CD4-positive, alpha-beta T cell treated with Interleukin-4 for 4 hours (primary cell): ENCODE data around the gene KIAA1958.

Experiments used
- DNase-seq: peaks from one replicate; pipeline ENCODE4 v3.0.0-alpha.2; 2020

The KIAA1958 gene, protein sequence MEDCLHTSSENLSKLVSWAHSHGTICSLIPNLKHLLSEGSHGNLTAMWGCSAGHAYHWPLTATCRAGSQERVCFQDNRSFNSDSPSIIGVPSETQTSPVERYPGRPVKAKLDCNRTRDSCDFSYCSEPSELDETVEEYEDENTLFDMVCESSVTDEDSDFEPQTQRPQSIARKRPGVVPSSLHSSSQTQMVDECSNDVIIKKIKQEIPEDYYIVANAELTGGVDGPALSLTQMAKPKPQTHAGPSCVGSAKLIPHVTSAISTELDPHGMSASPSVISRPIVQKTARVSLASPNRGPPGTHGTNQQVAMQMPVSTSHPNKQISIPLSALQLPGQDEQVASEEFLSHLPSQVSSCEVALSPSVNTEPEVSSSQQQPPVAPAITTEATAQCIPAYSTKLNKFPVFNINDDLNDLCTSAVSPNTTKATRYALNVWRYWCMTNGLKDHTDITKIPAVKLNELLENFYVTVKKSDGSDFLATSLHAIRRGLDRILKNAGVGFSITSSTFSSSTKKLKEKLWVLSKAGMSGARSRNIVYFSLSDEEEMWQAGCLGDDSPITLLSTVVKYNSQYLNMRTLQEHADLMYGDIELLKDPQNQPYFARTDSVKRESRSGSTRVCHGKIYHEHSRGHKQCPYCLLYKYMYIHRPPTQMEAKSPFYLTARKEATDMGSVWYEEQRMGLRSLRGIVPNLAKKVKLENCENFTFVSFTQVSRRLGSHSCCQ

DNA sequence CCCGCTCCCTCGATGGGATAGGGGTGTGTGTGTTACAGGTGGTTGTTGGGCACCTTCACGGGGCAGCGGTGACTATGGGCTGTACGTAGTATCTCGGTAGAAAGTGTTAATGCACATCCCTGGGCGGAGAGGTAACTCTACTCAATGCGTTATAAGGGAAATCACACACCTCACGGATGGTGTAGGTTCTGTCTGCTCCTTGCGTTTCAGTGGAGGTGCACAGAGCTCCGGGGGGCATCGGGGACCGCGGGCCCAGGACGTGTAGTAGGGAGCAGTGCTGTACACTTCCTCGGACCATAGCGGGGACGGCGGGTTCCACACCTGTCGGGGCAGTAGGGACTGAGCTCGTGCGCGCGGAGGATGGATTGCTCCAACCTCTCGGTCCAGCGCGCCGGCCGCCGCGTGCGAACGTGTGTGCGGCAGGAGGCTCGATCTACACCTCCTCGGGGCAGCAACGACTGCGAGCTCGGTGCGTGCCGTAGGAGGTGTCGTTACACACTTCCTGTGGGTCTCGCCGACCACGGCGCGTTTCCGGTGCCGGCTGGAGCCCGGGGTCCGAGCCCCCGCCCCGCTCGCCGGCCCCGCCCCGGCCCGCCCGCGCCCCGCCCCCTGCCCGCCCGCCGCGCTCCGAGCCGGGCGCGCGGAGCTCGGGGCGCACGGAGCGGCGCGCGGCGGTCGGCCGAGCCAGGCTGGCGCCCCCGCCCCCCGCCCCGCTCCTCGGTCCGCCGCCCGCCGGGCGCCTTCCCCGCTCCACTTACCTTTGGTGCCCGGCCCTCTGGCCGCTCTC is at the start of gene KIAA1958:
KIAA1958 (plus strand) TSS at position 607 of the 787 bp plus-strand sequence. CDS start 87,254 bp downstream, outside the sequence.
- DNase-seq: peak; percentile 80

DNA sequence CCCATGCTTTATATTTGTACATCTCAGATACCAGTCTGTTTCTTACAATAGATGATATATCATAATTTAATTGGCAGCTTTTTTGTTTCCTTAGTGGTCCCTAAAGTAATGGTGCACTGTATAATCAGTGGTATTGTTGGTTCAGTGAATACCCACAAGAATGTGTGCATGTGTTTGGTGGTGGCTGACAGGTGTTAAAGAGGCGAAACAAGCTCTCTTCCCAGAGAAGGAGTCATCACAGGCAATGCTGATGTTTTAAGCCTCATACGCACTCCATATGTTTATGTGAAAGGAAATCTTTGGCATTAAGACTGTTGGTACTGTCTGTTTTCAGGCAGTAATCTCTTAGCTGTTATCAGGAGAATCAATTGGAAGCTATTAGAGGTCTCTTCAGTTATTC is 49.2 kb upstream of the KIAA1958 start:
- no peak for DNase-seq

DNA sequence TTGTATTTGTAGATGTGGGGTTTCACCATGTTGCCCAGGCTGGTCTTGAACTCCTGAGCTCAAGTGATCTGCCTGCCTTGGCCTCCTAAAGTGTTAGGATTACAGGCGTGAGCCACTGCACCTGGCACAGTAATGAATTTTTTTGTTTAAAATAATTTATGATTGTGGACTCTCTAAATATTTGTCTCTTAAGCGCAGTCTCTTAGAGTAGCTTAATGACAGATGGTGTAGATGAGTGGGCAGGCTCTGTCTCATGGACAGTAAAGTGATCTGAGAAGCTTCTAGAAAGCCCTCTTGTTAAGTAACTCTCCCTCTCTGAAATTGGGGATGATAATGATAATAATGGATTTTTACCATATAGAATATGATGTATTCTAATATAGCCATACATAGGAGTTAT is 47.5 kb upstream of the KIAA1958 start:
- no peak for DNase-seq

DNA sequence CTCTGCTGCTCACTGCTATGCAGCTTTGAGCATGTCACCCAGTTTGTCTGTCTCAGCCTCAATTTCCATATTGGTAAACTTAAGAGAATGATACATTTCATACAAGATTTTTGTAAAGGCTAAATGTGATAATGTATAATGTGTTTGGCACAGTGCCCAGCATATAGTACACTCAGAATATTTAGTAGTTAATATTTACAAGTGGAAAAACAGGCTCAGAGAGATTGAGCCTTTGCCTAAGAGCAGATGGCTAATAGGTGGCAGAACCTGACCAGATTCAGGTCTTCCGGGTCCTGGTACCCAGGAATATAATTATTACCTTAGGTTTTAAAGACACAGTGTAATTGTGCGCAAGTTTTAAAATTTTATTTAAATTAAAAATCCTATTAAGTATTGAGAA is 46.8 kb upstream of the KIAA1958 start:
- DNase-seq: no peak

DNA sequence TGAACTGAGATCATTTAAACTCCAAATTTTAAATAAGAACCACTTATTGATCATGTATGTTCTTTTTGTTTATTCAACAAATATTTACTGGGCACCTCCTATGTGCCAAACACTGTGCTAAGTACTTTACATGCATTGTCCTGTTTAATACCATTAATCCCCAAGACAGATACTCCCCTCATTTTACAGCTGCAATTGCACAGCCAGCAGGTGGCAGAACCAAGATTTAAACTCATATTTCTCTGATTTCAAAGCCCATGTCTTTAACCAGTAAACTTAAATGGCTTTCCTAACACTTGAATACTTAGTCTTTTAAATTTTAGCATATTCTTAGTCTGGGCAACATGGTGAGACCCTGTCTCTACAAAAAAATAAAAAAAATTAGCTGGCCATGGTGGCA is 43.4 kb upstream of the KIAA1958 start:
- DNase-seq: peak; percentile 41

DNA sequence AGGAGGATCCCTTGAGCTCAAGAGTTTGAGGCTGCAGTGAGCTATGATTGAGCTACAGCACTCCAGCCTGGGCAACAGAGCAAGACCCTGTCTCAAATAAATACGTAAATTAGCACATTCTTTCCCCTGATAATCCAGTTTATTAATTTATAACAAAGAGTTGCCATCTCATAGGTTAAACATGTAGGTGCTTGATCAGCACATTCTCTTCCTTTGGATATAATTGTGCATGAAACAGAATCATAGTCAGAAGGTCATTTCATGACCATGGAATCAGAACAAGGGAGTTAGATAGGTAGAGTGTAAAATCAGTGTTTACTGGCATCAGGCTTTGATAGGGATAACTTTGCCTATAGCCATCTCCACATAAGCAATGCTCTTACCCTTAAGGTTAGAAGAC is 43.0 kb upstream of the KIAA1958 start:
- no peak for DNase-seq

DNA sequence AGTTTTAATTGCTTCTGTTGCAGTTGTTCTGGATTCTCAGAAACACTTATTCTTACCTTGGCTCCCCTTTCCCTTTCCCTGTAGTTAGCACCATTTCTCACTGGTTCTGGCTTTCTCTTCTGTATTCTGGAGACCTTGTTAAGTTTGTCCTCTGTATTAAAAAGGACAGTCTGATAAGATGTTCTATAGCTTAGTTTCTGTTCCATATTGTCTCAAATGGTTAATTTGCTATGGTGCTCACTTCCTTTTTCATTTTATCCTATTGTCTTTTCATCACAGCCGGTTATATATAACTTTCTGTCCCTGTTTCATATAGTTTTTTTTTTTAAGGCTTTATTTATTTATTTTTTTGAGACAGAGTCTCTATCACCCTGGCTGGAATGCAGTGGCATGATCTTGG is 41.4 kb upstream of the KIAA1958 start:
- no peak for DNase-seq

DNA sequence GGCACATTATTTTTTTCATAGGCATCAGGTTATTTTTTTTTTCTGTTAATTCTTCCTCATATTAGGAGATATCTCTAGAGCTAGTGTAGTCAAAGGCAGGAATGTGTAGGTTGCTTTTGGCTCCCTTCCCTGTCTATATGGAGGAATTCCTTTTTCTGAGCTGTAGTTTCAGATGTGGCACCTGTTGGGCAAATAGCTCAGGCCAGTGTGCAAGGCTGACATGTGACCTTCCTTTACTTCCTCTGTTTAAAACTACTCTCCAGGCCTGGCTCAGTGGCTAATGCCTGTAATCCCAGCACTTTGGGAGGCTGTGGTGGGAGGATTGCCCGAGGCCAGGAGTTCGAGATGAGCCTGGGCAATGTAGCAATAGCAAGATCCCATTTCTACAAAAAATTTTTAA is 40.5 kb upstream of the KIAA1958 start:
- no peak for DNase-seq

DNA sequence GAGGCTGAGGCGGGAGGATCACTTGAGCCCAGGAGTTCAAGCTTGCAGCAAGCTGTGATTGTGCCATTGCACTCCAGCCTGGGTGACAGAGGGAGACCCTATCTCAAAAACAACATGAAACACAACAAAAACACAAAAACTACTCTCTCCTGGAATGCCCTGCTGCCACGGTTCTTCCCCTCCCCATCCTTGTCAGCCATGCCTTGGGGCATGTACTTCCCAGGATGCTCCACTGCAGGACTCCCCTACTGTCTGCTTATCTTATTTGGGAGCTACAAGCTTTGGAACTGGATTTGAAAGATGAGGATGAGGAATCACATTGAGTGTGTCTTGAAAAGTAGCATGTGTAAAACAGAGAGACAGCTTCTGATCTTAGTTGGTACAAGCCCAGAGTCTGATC is 40.1 kb upstream of the KIAA1958 start:
- no peak for DNase-seq

DNA sequence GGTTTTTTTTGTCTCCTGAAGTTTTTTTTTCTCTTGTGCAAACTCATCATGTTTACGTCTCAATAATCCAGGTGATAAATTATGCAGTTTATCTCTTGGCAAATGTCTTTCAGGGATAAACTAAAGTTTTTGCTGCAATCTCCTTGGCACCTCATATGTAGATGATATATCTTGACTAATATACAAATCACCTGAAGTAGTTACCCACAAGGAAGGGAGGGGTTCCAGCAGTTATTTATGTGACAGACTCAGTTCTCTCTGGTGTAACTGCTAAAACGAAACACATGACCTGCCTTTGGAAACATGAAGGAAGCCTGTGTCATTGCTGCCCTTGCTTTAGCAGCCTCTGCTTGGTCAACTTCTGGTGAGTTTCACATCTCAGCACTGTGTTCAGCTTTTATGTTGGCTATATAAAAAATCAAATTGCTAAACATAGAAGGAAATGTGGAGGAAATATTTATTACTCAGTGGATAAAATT is 39.3 kb upstream of the KIAA1958 start:
- no peak for DNase-seq

DNA sequence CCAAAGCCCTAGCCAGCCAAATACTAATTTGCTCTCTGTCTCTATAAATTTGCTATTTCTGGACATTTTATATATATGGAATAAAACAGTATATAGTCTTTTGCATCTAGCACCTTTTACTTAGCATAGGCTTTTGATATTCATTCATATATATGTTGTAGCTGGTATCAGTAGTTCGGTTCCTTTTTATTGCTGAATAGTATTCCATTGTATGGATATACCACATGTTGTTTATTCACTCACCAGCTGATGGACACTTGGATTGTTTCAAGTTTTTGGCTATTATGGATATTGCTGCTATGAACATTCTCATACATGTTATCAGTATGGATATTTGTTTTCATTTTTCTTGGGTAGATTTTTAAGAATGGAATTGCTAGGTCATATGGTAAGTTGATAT is 23.8 kb upstream of the KIAA1958 start:
- DNase-seq: no peak

DNA sequence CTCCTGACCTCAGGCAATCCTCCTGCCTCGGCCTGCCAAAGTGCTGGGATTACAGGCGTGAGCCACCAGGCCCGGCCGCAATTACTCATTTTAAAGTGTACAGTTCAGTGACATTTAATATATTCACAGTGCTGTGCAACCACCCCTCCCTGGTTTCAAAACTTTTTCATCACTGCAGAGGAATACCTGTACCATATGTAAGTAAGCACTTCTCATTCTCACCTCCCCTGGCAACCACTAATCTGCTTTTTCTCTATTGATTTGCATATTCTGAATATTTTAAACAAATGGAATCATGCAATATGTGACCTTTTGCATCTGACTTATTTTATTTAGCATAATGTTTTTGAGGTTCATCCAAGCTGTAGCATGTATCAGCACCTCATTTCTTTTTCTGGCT is 21.3 kb upstream of the KIAA1958 start:
- no peak for DNase-seq

DNA sequence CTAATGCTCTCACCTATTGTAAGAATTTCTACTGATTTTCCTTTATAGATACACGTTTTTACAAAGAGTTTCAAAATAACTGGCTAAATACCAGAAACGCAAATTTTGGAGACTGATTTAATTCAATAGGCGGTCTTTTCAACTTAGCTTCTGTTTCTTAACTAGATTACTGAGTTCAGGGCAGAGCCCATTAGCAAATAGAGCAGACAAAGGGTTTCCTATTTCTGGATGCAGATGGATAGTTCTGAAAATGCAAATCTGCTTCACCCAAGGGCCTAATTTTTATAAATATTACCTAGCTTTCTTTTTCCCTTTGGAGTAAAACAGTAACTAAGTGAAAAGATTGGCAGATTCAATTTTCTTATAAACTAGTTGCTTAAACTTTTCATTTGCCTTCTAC is 13.6 kb upstream of the KIAA1958 start:
- DNase-seq: no peak

DNA sequence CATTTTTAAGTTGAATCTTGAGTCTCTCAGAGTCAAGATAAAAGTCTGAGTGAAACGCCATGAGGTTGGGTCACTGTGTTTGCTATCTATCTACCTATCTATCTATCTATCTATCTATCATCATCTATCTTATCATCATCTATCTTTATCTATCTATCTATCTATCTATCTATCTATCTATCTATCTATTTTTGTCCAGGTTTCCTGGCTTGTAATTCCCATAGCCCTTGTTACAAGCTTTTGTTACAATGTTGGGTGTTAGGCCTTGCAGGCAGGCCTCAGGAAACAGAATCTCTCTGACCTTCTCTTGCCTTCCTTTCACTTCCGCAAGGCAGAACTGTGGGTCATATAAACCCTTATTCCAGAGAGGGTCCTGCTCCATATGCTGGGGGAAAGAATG is 12.6 kb upstream of the KIAA1958 start:
- no peak for DNase-seq

DNA sequence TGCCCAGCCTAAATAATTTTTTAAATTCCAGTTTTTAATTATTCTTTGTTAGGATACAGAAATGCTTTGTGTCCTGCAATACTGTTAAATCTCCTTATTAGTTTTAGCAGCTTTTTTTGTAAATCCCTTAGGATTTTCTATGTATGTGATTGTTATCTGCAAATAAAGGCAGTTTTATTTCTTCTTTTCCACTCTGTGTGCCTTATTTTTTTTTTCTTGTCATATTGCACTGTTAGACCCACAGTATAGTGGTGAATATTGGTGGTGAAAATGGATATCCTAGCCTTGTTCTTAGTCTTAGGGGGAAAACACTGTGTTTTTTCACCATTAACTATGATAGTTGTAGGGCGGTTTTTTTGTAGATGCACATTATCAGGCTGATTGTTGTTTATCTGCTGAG is 11.3 kb upstream of the KIAA1958 start:
- no peak for DNase-seq

DNA sequence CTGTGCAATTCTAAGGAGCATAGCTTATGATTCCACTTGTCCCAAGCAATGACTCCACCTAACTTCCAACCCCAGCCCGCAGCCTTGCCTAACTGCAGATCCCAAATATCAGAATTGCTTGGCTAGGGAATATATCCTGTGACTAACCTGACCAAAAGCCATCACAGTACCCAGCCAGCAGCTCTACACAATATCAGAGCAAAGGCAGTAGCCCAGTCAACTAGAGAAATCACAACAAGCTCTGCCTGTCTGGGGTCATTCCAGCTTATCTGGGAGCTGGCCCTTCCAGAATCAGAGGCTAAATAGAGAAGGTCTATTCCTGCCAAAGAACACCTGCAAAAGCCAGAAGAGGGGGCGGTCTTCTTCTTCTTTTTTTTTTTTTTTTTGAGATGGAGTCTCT is 9.3 kb upstream of the KIAA1958 start:
- DNase-seq: no peak

DNA sequence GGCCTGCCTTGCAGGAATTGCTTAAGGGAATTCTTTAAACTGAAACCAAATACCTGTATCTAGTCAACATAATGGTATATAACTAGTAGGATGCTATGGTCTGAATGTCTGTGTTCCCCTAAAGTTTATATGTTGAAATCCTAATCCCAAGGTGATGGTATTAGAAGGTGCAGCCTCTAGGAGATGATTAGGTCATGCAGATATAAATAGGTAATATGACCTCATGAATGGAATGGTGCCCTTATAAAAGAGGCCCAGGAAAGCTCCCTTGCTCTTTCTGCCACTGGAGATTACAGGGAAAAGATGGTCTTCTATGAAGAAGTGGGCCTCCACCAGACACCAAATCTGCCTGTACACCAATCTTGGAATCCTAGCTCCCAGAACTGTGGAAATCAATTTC is 7.4 kb upstream of the KIAA1958 start:
- no peak for DNase-seq

DNA sequence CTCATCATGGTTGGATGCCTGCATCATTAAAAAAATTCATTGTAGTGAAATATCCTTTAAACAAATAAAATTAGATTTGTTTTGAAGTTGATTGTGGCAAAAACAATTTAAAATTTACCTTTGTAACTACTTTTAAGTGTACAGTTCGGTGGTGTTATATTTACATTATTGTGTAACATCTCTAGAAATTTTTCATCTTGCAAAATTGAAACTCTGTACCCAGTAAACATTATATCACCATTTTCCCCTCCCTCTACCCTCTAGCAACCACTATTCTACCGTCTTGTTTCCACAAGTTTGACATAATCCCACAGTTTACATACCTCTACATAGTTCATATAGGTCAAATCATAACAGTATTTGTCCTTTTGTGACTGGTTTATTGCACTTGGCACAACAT is 2.0 kb upstream of the KIAA1958 start:
- DNase-seq: no peak

DNA sequence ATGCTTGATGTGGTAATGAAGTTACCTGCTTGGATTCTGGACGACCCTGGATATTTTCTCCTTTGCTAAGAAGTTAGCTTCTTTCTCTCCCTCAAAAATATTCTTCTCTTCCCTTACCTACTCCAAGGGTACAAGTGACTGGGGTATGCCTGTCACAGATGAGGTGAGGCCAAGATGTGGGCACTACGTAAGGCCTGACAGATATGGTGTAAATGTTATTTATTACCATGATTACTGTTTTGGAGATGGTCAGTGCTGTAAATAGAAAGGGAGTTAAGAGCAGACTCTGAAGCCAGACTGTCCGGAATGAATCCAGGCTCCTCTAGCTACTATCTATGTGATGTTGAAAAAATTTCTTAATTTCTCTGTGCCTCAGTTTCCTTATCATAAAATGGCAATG is 1.1 kb upstream of the KIAA1958 start:
- no peak for DNase-seq

DNA sequence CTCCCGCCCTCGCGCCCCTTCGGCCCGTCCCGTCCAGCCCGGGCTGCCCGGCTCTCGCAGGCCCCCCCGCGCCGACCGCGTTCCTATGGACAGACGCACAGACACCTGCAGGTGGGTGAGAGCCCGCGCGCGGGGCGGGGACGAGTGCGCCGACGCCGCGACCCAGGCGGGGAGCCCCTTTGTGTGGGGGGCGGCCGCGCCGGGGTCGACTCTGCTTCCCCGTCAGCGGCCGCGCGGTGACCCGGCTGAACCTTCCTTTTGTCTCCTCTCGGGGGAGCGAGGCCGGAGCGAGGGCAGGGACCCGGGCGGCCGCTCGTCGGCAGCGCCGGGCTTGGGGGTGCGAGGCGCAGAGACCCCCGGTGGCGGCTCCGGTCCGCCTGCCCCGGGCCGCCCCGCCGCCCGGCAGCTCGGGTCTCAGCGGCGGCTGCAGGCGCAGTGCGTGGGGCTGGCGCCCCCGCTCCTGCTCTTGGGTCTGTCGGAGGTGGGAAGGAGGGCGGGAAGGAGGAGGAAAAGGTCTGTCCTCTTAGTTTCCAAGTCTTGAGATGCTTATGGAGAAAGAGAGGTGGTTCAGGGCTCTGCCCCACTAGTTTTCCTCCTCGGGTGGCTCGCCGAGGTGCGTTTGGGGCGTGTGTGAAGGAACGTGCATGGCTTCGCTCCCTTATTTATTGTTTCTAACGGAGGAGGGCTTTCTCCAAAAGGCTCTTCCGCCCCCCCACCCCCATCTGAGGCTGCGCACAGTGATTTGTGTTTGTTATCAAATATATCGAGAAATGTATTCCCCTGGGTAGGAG is 576 bp downstream of the KIAA1958 start:
- peak; percentile 36 for DNase-seq

DNA sequence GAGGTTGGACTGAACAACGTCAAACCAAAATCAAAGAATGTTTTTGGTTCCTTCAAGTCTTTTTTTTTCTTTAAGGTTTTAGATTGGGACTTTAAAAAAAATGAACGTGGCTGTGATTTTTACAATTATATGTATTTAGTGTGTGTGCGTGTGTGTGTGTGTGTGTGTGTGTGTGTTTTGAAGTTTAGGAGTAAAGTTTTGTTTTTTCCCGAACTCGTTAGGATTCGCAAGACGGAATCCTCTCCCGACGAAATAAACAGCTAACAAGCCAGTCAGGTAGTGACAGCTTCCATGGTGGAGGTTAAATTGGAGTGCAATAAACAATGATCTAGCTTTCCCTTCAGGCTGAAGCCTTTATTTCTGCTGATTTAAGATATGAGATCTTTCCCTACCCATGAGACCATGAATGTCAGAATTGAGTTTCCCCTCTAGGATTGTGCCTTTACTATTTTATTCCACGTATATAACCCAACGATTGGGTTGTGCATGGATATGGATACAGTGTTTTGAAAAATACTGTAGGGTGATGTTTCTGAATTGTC is 1.2 kb downstream of the KIAA1958 start:
- no peak for DNase-seq

DNA sequence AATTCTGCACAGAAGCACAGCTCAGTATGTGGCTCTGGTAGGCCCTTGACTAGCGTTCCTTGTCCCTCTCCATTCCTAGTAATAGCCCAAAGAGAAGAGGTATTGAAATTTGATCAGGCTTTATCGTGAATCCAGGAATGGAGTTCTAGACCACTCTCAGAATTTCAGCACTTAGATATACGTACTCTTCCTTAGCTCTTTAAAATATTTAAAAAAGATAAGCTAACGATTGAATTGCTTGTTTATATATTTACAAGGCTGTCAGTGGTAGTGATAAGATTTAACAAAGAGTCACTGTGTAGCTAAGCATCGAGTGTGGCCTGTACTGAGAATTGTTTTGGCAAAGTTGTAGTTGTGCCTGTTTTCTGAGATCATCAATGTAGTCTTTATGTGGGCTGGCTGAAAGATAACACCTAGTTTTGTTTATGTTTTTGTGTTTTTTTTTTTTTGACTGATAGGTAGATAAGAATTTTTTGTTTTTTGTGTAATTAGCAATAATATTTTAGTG is 2.5 kb downstream of the KIAA1958 start:
- no peak for DNase-seq
